ENCODE measurements around the gene EGLN1. TPM values are rescaled to one million over a fixed set of nuclear protein-coding genes. Genes with fewer than 3 reads are reported as not detected.

The EGLN1 gene
- total and polyA plus RNA-seq, 2 donors = 26.3 to 73.3 TPM

DNA sequence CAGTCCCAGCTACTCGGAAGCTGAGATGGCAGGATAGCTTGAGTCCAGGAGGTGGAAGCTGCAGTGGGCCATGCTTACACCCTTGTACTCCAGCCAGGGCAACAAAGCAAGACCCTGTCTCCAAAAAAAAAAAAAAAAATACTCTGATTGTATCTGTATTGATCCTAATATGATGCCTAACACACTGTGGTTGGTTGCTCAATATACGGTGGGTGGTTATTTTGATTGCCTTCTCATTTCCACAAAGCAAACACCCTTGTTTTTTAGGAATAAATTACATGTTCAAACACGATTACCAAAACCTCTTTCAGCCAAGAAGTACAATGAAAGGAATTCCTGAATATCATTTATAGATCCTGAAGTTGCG, 3.4 kb downstream of the EGLN1 start:
- H3K27ac ChIP-seq (ENCODE audit: low read depth) = no peak overlapping the region
- no peaks in the 10 kb centered on the region for H3K36me3 ChIP-seq (ENCODE audit: insufficient read depth)
- H3K4me3 ChIP-seq (ENCODE audit: low read depth, low read length) = peak overlapping the region; percentile 74
- peaks cover 2% of the 10 kb centered on the region for H3K4me1 ChIP-seq (ENCODE audit: insufficient read depth)
- WGBS = 58% methylated on average over 4 of the region's 4 CpGs
- DNase-seq (ENCODE audit: extremely low spot score) = no peak

DNA sequence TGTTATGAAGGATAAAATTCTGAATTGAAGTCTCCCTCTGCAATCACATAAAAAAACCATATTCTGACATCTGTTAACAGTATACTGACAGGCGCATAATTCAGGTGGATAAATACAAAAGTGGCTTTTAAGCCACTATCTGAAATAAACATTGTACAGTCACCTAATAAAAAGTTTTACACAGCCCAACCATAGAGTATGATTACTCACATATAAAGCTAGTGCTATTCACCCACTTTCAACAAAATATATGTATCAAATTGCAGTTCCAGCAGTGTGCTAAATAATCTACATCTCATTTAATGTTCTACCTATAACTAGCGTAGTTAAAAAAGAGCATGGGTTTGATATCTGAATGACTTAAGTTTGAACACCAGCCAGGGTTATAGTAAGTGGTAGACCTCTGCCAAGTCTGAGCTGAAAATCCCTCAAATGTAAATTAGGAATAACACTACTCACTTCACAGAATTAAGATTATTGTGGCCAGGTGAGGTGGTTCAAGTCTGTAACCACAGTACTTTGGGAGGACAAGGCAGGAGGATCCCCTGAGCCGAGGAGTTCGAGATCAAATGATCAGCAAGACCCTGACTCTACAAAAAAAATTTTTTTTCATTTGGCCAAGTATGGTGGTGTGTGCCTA, 3.9 kb downstream of the EGLN1 start:
- Histone ChIP-seq H3K36me3 (ENCODE audit: insufficient read depth) (no peaks in the 10 kb centered on the region), H3K4me1 (ENCODE audit: insufficient read depth) (peaks cover 2% of the 10 kb centered on the region), H3K27ac (ENCODE audit: low read depth) (no peak overlapping the region), H3K4me3 (ENCODE audit: low read depth, low read length) (peak overlapping the region; percentile 74)
- no peak for DNase-seq (ENCODE audit: extremely low spot score)
- 58% methylated on average over 4 of the region's 4 CpGs for WGBS

DNA sequence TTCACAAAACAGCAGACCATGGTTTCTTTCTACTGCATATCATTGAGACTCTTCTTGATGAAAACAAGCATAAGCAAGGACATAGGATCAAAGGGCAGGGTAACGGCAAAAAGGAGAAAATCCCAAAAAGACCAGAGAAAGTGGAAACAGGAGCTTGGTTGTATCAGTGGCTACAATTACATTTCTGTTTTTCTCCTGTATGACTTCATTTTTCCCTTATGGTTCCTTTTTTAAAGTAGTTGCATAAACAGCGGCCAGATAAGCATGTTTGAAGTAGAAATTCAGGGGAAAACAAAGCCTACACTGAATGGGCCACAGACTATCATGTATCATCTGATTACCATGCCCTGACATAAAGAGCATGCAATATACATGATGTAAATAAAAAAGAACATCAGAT, 4.6 kb downstream of the EGLN1 start:
- WGBS = 74% methylated on average over 2 of the region's 2 CpGs
- Histone ChIP-seq H3K36me3 (ENCODE audit: insufficient read depth) (no peaks in the 10 kb centered on the region), H3K4me3 (ENCODE audit: low read depth, low read length) (no peak overlapping the region), H3K4me1 (ENCODE audit: insufficient read depth) (peaks cover 2% of the 10 kb centered on the region), H3K27ac (ENCODE audit: low read depth) (no peak overlapping the region)
- no peak for DNase-seq (ENCODE audit: extremely low spot score)

DNA sequence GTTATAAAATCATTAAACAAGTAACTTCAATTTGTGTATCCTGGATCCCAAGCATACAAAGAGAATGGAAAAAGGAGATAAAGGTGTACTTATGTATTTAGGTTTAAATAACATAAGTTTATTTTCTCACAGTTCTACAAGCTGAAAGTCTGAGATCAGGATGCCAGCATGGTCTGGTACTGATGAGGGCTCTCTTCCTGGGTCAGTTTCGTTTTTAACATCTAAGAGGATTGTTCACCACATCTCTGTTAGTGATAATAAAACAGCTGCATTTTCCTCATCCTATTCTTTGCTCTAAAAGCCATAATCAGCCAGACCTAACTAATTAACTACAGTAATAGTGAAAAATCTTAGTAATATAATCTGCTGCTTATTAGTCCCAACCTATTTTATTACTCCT, 5.2 kb downstream of the EGLN1 start:
- Histone ChIP-seq H3K36me3 (ENCODE audit: insufficient read depth) (no peaks in the 10 kb centered on the region), H3K27ac (ENCODE audit: low read depth) (no peak overlapping the region), H3K4me1 (ENCODE audit: insufficient read depth) (peaks cover 2% of the 10 kb centered on the region), H3K4me3 (ENCODE audit: low read depth, low read length) (no peak overlapping the region)
- no peak for DNase-seq (ENCODE audit: extremely low spot score)
- 66% methylated on average over 1 of the region's 1 CpG for WGBS

DNA sequence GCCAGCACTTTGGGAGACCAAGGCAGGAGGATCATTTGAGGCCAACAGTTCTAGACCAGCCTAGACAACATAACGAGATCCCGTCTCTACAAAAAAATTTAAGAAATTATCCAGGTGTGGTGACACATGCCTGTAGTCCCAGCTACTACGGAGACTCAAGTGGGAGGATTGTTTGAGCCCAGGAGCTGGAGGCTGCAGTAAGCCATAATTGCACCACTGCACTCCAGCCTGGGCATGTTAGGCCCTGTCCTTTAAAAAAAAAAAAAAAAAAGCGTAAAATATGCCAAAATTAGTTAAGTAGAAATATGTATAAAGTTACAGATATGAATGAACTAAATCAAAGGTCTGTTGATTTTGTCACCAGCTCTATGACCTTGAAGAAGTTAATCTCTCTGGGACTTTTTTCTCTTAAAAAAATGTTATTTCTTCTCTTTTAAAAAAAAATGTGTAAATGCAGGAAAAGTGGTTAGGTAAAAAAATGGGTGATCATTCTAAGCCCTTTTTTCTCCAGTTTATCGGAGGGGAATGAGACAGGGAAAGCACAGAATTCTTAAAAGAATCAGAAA, 7.0 kb downstream of the EGLN1 start:
- no peak for DNase-seq (ENCODE audit: extremely low spot score)
- 92% methylated on average over 5 of the region's 5 CpGs for whole genome bisulfite sequencing
- Histone ChIP-seq H3K36me3 (ENCODE audit: insufficient read depth) (no peaks in the 10 kb centered on the region), H3K27ac (ENCODE audit: low read depth) (no peak overlapping the region), H3K4me1 (ENCODE audit: insufficient read depth) (peaks cover 2% of the 10 kb centered on the region), H3K4me3 (ENCODE audit: low read depth, low read length) (no peak overlapping the region)

DNA sequence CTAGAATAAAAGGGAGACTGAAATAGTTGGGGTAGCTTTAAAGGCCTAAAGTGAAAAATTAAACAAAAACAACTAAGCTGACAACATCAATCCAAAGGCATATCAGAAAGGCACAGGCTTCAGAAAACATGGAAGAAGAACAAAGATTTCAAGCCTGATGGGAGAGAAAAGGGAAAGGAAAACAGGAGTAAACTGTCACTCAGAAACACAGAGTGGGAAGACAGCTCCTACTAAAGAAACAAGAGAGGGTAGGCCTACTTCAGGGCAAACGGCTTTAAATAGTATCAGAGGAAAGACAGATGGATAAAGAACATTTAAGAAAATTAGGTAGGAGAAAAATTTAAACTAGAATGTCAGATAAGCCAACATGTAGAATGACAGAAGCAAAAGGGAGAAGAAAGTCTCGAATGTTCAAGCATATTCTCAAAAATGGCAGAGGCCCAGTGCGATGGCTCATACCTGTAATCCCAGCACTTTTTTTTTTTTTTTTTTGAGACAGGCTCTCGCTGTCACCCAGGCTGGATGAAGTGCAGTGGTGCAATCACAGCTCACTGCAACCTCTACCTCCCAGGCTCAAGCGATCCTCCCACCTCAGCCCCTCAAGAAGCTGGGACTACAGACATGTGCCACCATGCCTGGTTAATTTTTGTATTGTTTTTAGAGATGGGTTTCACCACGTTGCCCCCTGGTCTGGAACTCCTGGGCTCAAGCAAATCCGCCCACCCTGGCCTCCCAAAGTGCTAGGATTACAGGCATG, 7.6 kb downstream of the EGLN1 start:
- no peak for DNase-seq (ENCODE audit: extremely low spot score)
- H3K4me1 ChIP-seq (ENCODE audit: insufficient read depth) = peaks cover 2% of the 10 kb centered on the region
- H3K4me3 ChIP-seq (ENCODE audit: low read depth, low read length) = no peak overlapping the region
- no peak overlapping the region for H3K27ac ChIP-seq (ENCODE audit: low read depth)
- H3K36me3 ChIP-seq (ENCODE audit: insufficient read depth) = no peaks in the 10 kb centered on the region
- WGBS = 83% methylated on average over 7 of the region's 7 CpGs

DNA sequence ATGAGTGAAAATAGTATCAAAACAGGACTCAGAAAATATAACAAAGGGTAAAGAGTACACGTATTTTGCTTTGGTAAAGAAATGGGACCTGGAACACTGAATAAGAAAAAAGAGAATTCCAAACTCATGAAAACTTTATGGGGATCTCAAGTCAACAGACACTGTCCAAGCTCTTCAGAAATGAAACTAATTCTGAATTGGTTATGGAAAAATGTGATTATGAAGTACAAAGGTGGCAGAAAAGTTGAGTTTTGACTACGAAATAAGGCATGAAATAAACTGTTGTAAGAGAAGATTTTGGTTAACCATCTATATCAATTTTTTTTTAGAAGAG, 8.4 kb downstream of the EGLN1 start:
- Histone ChIP-seq H3K4me3 (ENCODE audit: low read depth, low read length) (no peak overlapping the region), H3K36me3 (ENCODE audit: insufficient read depth) (no peaks in the 10 kb centered on the region), H3K4me1 (ENCODE audit: insufficient read depth) (peaks cover 2% of the 10 kb centered on the region), H3K27ac (ENCODE audit: low read depth) (no peak overlapping the region)
- no peak for DNase-seq (ENCODE audit: extremely low spot score)
- 85% methylated on average over 2 of the region's 2 CpGs for WGBS

DNA sequence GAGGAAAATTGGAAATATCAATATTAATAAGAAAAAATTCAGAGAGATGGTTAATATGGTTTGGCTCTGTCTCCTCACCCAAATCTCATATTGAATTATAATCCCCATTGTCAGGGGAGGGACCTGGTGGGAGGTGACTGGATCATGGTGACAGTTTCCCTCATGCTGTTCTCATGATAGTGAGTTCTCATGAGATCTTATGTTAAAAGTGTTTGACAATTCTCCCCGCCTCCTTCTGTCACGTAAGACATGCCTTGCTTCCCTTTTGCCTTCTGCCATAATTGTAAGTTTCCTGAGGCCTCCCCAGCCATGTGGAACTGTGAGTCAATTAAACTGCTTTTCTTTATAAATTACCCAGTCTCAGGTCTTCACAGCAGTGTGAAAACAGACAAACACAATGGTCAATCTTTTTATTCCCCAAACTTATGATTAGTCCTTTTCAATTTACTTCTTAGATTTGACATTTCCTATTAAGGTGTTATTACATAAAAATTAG, 11.0 kb downstream of the EGLN1 start:
- Histone ChIP-seq H3K36me3 (ENCODE audit: insufficient read depth) (no peaks in the 10 kb centered on the region), H3K4me1 (ENCODE audit: insufficient read depth) (peaks cover 5% of the 10 kb centered on the region), H3K4me3 (ENCODE audit: low read depth, low read length) (no peak overlapping the region), H3K27ac (ENCODE audit: low read depth) (no peak overlapping the region)
- 90% methylated on average over 2 of the region's 2 CpGs for WGBS
- DNase-seq (ENCODE audit: extremely low spot score) = no peak

DNA sequence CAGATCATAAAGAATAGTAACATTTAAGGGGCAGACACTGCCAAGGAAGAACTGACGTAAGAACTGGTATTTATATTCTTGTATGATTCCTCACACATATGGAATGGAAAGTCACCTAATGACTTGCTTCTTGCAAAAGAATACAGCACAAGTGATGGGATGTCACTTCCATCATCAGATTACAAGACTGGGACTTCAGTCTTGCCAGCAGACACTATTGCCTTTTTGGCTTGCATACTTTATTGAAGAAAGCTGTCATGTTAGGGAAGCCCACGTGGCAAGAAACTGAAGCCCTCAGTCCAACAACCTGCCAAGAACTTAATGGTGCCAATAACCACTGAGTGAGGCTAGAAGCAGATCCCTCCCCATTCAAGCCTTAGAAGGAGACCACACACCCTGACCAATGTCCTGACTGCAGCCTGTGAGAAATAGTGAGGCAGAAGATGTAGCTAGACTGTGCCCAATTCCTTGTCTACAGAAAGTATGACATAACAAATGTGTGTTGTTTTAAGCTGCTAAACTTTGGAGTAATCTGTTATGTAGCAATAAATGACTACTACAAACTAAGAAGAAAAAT, 12.0 kb downstream of the EGLN1 start:
- Histone ChIP-seq H3K4me1 (ENCODE audit: insufficient read depth) (peaks cover 5% of the 10 kb centered on the region), H3K27ac (ENCODE audit: low read depth) (no peak overlapping the region), H3K4me3 (ENCODE audit: low read depth, low read length) (no peak overlapping the region), H3K36me3 (ENCODE audit: insufficient read depth) (no peaks in the 10 kb centered on the region)
- WGBS = 55% methylated on average over 2 of the region's 2 CpGs
- DNase-seq (ENCODE audit: extremely low spot score) = no peak

DNA sequence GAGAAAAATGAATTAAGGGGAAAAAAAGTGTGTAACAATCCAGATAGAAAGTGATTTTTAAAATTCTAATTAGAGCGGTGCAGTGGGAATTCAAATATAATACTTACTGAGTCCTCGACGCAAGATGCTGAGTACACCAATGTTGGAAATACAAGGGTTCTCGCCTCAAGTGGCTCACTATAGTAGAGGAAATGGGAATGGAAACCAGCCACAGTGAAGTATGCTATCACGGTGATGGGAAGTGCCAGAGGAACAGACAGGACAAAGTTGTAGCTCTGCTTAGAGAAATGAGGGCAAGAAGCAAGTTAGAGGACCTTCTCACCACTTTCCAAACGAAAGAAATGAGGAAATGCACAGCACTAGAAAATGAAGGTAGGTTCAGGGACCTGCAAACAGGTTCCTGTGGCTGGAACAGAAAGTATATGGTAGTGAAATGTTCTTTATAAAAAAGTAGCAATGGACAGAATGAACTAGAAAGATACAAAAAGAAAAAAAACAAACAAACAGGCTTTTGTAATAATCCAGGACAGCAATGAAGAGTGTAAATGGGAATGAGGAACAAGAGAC, 13.5 kb downstream of the EGLN1 start:
- no peaks in the 10 kb centered on the region for H3K36me3 ChIP-seq (ENCODE audit: insufficient read depth)
- H3K4me3 ChIP-seq (ENCODE audit: low read depth, low read length) = no peak overlapping the region
- 69% methylated on average over 6 of the region's 6 CpGs for WGBS
- DNase-seq (ENCODE audit: extremely low spot score) = no peak
- H3K4me1 ChIP-seq (ENCODE audit: insufficient read depth) = peaks cover 3% of the 10 kb centered on the region
- no peak overlapping the region for H3K27ac ChIP-seq (ENCODE audit: low read depth)

DNA sequence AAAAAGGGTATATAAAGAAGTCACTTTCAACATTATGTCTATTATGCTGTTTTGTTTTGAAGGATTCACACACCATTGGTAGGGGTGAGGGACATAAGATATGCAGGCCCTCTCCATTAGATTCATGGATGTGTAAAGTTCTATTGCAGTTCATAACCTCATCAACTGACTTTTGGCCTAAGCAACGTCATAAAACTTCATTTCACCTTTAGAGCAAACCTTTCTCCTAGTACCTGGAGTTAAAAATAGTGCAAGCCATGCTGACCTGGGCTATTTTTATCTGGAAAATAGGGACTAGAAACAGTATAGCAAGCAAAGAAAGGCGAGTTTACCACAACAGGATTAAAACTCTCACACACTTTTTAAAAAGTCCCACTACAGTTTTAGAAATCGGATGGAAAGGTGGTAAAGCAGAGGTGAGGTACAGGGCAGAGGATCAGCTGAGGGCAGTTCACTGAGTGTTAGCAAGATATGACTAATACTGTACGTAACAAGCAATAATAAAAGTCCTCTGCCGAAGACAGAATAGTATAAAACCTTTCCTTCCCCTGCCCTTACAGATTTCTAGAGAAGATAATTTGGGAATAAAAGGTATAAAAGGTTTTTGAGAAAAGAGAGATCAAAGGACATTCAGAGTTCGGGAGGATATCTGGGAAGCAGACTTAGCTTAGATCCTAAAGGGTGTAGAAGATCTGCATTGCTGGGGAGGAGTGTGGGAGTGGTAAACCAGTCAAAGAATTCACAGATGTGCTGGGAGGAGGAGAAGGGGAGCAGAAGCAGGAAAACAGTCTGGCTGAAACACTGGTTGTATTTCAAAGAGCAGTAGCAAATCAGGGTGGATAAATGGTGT, 14.3 kb downstream of the EGLN1 start:
- Histone ChIP-seq H3K4me1 (ENCODE audit: insufficient read depth) (peaks cover 3% of the 10 kb centered on the region), H3K36me3 (ENCODE audit: insufficient read depth) (no peaks in the 10 kb centered on the region), H3K27ac (ENCODE audit: low read depth) (no peak overlapping the region), H3K4me3 (ENCODE audit: low read depth, low read length) (no peak overlapping the region)
- DNase-seq (ENCODE audit: extremely low spot score) = no peak
- WGBS = 43% methylated on average over 6 of the region's 6 CpGs

DNA sequence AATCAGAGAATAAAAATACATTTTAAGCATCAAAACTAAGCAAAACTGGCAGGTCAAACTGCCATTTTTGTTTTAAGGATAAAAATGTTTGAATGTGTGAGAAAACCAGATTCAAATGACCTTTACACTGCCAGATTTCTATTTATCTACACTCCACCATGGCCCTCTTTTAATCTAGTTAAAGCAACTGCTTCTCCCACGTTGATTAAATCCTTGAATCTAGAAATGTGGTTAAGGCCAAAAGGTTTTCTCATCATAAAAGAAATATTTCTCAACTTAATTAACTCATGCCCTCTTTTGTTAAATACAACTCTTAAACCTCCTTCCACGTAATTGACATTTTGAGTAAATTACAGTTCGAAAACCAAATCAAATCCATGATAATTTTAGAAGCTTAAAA, 15.0 kb downstream of the EGLN1 start:
- Histone ChIP-seq H3K27ac (ENCODE audit: low read depth) (no peak overlapping the region), H3K4me1 (ENCODE audit: insufficient read depth) (peaks cover 3% of the 10 kb centered on the region), H3K36me3 (ENCODE audit: insufficient read depth) (no peaks in the 10 kb centered on the region), H3K4me3 (ENCODE audit: low read depth, low read length) (no peak overlapping the region)
- DNase-seq (ENCODE audit: extremely low spot score) = no peak
- 68% methylated on average over 3 of the region's 3 CpGs for WGBS

DNA sequence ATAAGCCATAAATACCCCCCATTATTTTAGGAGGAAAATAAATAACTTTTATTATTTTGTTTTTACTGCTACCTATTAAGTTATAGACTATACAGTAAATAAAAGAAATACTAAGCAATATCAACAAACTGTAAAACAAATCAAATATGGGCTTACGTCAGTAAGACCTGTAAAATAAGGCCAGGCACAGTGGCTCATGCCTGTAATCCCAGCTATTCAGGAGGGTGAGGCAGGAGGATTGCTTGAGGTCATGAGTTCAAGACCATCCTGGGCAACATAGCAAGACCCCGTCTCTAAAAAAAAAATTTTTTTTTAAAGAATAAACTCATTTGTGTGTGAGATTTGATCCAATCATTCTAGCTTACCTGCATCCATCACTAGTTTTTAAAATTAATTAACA, 17.8 kb downstream of the EGLN1 start:
- no peak overlapping the region for H3K4me3 ChIP-seq (ENCODE audit: low read depth, low read length)
- no peaks in the 10 kb centered on the region for H3K36me3 ChIP-seq (ENCODE audit: insufficient read depth)
- 91% methylated on average over 2 of the region's 2 CpGs for WGBS
- DNase-seq (ENCODE audit: extremely low spot score) = no peak
- no peak overlapping the region for H3K27ac ChIP-seq (ENCODE audit: low read depth)
- peaks cover 3% of the 10 kb centered on the region for H3K4me1 ChIP-seq (ENCODE audit: insufficient read depth)
